Hematopoietic multipotent progenitor cell (in vitro differentiated cells): ENCODE measurements around the gene STX12. TPM values are rescaled to one million over a fixed set of nuclear protein-coding genes. Genes with fewer than 3 reads are reported as not detected.
"Not testable (repeated sequence)": the region's sequence is repeated elsewhere in the genome, so short reads cannot be mapped to it uniquely, and the experiment has no call there.

Source experiments
- DNase-seq, 3 donors: peaks; one replicate each; pipeline ENCODE4 v3.0.0-alpha.2; 2011 to 2015; ENCODE audit warnings: low read depth in 2 of 3, low spot score in 2 of 3
- total RNA-seq: library from RNA; depleted of rRNA; stranded (reverse); fragments of >200 nt; gene quantifications from one replicate; pipeline ENCODE4 v1.2.3, GENCODE V29; 2012

STX12 gene
- total RNA-seq, 1 donor: 7.5 TPM

DNA sequence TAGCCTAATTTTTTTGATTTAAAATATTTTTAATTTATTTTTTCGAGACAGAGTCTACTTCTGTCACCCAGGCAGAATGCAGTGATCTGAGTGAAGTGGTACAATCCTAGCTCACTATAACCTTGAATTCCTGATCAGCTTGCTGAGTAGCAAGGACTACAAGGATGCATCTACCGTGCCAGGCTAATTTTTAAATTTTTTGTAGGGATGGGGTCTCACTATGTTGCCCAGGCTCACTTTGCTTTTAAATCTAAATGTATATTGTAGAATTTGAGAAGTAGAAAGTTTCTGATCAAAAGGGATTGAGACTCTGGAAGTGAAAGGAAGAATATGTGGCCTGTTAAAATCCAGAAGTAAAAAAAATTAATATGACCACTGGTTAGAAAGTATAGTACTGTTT lies 1.6 kb downstream of the STX12 start:
- no peak for DNase-seq

DNA sequence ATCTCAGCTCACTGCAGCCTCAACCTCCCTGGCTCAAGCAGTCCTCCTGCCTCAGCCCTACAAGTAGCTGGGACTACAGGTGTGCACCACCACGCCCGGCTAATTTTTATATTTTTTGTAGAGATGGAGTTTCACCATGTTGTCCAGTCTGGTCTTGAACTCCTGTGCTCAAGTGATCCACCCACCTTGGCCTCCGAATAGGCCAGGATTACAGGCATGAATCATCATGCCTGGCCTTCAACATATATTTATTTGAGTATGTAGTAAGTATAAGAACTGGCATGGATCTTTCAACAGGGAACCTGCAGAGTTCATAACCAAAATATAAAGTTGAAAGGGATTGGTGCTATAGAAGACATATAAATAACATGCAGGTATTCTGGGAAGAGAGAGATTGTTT lies 2.3 kb downstream of the STX12 start:
- DNase-seq: not testable (repeated sequence)

DNA sequence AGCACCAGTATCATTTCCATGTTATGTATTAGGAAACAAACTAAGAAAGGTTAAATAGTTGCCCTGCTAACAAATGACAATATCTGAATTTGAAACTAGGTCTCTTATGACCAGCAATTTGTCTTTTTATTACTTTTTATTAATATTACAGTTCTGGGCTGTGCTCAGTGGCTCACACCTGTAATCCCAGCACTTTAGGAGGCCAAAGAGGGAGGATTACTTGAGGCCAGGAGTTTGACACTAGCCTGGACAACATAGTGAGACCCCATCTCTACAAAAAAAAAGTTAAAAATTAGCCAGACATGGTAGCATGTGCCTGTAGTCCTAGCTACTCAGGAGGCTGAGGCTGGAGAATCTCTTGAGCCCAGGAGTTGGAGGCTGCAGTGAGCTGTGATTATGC lies 3.3 kb downstream of the STX12 start:
- not testable (repeated sequence) for DNase-seq

DNA sequence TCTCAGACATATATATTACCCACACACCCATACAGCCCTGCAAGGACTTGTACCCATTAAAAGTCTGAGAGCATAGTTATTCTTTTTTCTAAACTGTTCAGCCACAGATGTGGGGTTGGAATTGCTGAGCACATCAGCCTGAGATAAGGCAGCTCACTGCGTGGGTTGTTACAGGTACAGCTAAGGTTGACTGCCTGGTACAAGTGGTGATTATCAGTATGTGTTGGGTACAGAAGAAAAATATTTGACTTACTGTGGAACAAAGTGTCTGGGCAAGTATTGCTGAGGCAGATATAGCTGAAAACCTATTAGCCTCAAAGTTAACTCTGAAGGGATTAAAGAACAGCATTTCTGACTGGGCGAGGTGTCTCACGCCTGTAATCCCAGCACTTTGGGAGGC lies 5.0 kb downstream of the STX12 start:
- no peak for DNase-seq

DNA sequence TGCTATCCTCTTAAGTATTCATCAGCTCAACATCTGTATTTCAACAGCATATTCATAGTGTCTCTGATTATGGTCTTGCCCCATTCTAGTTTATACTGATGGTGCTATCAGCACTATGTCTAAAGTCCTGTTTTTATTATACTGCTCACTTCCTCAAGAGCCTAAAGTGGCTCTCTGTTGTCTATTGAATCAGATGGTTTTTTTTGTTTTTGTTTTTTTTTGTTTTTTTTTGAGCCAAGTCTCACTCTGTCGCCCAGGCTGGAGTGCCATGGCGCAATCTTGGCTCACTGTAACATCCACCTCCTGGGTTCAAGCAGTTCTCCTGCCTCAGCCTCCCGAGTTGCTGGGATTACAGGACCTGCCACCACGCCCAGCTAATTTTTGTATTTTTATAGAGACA lies 6.1 kb downstream of the STX12 start:
- no peak for DNase-seq

DNA sequence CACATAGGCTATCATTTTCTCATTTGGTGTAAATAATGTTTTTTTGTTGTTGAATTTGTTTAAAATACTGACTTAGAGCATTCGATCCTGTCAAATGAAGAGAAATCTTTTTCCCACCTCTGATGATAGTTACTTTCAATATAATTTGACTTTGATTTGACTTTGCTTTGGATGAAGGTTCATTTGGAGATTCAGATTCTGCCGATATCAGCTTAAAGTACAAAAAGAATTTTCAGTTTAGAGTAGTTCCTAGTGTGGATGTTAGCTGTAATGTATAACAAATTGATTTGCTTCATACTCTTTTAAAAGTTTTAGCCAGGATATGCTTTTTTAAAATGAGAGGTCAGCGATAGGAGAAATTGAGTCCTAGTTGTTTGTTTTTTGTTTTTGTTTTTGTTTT lies 9.9 kb downstream of the STX12 start:
- DNase-seq: no peak

DNA sequence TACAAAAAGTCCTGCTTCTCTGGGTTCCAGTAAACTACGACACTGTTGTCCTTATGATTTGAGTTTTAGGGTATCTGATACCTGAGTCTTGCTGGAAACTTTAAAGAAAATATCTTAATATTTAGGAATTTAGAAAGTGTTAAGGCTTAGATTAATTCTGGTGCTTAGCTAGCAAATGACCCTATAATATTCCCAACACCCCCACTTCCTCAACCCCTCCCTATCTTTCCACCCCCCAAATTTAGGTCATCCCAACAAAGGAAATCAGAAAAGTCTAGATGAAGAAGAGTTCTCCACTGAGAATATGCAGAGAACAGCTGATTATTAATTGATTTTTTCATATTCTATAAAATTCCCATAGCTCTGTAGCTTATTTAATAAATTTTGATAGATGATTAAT lies 11.7 kb downstream of the STX12 start:
- DNase-seq: no peak

DNA sequence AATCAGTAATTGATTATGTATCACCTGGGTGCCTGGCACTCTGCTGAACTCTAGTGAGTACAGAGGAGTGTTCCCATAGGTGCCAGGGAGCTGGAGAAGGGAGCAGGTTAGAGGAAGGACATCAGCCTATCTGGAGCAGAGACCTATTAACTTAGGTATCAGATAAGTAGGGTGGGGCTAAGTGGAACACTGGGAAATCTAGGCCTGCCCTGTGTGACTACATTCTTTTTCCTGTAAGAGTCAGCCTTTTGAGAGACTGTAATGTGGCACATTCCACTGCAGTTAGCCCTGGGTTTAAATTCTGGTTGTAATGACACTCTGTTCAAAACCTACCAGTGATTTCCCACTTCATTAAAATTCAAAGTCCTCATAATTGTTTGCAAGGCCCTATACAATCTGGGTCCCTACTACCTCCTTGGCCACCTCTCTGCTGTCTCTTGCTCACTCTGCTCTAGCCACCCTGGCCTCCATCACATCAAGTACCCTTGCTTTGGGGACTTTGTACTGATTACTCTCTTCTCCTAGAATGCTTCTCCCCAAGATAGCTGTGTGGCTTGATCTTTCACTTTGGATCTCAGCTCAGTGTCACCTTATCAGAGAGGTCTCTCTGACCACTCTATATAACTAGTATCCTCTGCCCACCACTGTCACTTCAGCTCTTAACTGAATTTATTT lies 12.9 kb downstream of the STX12 start:
- no peak for DNase-seq

DNA sequence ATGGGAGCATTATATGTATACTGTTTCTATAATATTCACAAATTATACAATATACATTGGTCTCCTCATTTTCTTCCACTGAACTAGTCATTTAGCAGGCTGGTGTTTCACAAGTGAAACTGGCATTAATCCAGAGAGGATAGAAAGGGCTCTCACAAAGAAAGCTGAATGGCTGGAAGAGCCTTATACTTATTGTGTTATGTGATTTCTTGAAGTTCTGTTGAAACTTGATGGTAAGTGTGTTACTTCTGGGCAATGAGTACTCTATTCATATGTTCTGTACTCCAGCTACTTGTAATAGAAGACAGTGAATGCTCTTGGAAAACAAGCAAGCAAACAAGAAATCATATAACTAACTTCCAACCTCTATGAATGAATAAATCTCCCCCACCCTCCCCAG lies 14.9 kb downstream of the STX12 start:
- DNase-seq: no peak

DNA sequence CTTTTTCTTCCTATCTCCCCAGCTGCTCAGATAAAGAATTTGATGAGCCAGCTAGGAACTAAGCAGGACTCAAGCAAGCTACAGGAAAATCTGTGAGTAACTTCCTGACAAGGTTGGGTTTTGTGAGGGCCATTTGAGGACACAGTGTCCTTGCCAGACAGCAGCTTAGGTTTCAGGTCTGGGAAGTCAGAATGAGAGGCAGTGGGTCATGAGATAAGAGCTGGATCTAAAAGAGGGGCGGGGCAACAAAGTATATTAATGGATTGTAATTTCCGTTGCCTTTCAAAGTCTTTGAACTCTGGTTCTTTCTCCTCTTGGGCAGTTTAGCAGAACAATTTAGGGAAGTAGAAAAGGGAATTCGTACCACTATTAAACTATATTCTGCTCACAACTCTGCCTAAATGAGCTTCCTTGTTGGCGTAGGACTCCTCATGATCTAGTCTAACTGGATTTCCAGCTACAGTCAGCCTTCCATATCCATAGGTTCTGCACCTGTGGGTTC lies 16.6 kb downstream of the STX12 start:
- peak in 2 of 3 donors; percentile 39 to 53 for DNase-seq

DNA sequence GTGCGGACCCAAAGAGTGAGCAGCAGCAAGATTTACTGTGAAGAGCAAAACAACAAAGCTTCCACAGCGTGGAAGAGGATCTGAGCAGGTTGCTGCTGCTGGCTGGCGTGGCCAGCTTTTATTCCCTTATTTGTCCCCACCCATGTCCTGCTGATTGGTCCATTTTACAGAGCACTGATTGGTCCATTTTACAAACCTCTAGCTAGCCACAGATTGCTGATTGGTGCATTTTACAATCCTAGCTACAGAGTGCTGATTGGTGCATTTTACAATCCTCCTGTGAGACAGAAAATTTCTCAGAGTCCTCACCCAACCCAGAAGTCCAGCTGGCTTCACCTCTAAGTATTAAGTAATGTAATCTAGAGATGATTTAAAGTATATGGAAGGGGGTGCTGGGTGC lies 17.3 kb downstream of the STX12 start:
- DNase-seq: not testable (repeated sequence)

DNA sequence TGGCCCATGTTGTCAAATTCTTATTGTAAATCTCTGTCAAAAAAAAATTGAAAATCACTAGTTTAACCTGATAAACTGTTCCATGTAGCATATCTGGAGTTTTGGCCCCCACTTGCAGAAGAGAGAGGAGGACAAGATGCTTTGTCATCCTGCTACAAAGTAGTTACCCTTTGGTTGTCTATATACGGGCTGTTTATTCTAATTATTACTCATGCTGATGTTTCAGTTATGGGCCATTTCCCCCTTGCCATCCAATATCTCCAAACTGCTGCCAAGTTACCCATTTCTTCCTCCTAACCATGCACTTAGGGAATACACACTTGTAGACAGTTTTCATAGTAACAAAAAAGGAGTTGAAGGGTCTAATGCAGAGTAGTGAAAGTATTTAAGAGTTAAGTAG lies 22.6 kb downstream of the STX12 start:
- DNase-seq: no peak

DNA sequence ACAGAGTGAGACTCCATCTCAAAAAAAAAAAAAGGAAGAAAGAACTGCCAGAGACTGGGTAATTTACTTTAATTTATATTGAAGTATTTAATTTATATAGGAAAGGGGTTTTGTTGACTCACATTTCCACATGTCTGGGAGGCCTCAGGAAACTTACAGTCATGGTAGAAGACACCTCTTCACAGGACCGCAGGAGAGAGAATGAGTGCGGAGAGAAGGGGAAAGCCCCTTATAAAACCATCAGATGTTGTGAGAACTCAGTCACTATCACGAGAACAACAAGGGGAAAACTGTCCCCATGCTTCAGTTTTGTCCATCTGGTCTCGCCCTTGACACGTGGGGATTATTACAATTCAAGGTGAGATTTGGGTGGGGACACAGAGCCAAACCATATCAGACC lies 31.8 kb downstream of the STX12 start:
- no peak for DNase-seq

DNA sequence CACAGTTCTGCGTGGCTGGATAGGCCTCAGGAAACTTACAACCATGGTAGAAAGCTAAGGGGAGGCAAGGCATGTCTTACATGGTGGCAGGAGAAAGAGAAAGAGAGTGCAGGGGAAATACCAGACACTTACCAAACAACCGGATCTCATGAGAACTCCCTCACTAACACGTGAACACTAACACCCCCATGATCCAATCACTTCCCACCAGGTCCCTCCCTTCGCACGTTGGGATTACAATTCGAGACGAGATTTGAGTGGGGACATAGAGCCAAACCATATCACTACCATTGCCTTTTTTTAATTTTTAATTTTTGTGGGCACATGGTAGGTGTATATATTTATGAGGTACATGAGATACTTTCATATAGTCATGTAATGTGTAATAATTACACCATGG lies 33.7 kb downstream of the STX12 start:
- DNase-seq: no peak

DNA sequence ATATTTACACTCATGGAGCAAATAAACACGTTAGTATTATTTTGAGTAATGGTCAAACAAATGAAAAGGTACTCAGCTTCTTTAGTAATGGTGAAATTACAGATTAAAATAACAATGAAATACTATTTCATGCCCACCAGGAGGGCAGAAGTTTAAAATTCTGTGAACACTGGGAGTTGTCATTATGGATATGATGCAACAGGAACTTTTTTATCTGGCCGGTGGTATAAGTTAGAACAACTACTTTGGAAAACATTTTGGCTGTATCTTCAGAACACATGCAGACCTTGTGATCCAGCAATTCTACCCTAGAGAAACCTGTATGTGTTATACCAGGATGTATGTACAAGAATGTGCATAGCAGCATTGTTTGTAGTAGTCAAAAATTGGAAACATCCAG lies 34.4 kb downstream of the STX12 start:
- no peak for DNase-seq

DNA sequence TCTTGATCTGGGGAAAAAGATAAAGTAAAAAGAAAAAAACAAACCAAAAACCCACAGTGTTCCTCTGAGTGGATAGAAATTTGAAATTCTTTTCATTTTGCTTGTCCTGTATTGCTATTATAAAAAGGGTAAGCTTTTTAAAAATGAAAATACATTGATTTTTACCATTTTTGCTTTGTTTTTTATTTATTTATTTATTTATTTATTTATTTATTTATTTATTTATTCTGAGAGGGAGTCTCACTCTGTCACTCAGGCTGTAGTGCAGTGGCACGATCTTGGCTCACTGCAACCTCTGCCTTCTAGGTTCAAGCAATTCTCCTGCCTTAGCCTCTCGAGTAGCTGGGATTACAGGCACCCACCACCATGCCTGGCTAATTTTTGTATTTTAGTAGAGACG lies 35.1 kb downstream of the STX12 start:
- not testable (repeated sequence) for DNase-seq

DNA sequence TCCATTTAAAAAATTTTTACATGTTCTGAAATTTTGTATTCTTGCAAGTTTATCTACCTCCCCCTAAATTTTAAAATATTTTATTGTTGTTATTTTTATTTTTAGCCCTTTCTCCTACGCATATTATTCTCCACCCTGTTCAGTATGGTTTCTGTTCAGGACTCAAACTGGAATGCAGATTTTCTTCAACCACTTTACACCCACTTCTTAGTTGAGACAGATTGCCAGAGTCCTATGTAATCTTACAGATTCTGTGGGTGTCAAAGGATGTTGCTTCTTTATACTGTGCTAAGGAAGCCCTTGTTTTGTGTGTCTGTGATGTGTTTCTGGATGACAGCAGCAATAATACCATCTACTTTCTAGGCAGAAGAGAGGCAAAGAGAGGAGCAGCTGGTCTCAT lies 36.9 kb downstream of the STX12 start:
- no peak for DNase-seq

DNA sequence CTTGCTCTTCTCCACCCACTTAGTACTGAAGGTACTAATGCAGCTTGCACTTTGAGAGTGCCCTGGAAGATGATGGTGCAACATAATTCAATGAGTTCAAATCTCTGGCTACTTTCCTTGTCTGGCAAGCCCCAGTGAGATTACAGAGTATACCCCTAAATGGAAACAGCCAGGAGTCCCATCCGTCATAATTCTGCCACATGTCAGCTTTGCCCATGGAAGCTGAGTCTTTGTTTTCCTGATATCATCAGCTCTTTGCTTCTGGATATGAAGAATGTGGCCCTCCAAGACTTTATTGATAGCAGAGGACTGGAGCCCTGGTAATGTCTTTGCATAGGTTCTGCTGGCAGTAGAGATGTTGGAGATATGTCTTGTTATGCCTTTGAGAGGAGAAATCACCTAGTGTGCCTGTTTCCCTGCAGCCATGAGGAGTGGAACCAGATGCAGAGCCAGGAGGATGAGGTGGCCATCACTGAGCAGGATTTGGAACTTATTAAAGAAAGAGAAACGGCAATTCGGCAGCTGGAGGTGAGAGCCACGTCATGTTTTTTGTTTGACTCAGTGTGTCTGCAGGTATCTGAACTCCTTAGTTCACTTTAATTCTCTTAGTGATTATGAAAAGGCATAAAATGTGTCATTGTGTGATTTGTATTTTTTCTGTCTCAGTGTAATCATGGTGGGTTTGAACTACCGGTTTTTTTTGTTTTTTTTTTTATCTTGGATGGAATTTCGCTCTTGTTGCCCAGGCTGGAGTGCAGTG lies 38.9 kb downstream of the STX12 start:
- DNase-seq: no peak

DNA sequence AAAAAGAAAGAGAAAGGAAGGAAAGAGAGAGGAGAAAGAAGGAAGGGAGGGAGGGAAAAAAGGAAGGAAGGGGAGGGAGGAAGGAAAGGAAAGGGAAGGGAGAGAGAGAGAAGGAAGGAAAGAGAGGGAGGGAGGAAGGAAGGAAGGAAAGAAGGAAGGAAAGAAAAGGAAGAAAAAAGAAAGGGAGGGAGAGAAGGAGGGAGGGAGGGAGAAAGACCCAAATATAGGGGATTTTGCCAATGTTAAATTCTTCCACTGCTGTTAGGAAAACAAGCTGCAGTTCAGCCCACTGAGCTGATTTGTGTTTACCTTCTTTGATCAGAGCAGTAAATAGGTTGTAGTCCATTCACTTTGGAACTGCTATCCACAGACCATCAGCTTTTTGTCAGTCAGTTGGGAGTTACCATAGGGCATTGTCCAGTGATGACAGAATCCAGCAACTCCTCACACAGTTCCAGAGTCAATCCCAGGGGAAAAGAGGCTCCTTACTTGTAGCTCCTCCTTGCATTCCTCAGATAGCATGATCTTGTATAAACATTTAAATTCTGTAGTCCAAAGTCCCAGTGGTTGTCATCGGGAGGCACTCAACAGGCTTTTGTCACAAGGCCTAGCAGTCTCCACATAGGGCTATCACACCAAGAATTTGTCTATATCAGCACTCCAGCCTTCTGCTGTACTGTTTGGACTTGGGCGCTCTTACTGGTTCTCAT lies 44.1 kb downstream of the STX12 start:
- no peak for DNase-seq

DNA sequence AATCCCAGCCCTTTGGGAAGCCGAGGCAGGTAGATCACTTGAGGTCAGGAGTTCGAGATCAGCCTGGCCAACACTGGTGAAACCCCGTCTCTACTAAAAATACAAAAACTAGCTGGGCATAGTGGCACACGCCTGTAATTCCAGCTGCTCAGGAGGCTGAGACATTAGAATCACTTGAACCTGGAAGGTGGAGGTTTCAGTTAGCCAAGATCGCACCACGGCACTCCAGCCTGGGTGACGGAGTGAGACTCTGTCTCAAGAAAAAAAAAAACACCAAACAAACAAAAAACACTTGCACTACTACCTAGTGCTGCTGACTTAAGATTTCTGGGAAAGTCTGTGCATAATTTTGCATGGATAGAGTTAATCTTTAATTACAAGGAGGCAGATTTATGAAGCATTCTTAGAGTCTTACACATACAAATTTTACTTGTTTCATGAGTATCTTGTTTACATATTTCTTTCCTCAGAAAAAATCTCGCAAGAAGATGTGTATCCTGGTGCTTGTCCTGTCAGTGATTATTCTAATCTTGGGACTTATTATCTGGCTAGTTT lies 48.8 kb downstream of the STX12 start:
- DNase-seq: no peak

DNA sequence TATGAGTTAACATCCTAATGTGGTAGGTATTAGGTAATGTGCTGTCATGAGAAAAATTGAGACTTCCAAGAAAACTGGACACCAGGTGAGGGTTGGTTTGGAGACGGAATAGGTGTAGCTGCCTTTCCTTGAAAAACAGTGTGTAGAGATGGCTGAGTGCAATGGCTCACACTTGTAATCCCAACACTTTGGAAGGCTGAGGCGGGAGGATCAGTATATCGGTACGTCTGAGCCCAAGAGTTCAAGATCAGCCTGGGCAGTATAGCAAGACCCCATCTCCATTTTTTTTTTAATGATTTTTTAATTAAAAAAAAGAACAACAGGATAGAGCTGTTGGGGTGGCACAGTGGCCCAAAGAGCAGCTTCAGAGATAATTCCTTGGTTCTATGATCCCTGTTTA lies 50.8 kb downstream of the STX12 start:
- no peak for DNase-seq
